Right lobe of liver (tissue), 4 donors: Measurements from ENCODE around the gene SRSF9.

Experiments used
- POLR2A ChIP-seq: fragments of 450-650 bp; IDR thresholded peaks from one replicate; pipeline ENCODE4 v1.6.1; 2017; ENCODE audit warnings: antibody characterized with exemption, mild to moderate bottlenecking
- TF ChIP-seq, protein P1 (sequence below), 4 donors: fragments of 200-600 bp in 3 of 4; fragments of 450-650 bp in 1 of 4; IDR thresholded peaks; one replicate each; pipeline versions ENCODE4 v1.5.1 to v1.8.0; 2016 to 2022; ENCODE audit warnings: antibody characterized with exemption in 4 of 4, mild to moderate bottlenecking in 2 of 4
- donor health status: DM: no; HTN: no; CAD: no.
- donor health status: DM: no; HTN: no; CAD: no.
- donor health status: DM: no; HTN: yes; CAD: no.

GRCh38 chr12:120468821-120469449 lies 613 bp downstream of the SRSF9 start:
- no peak for TF ChIP-seq POLR2A
- TF ChIP-seq, protein P1, sequence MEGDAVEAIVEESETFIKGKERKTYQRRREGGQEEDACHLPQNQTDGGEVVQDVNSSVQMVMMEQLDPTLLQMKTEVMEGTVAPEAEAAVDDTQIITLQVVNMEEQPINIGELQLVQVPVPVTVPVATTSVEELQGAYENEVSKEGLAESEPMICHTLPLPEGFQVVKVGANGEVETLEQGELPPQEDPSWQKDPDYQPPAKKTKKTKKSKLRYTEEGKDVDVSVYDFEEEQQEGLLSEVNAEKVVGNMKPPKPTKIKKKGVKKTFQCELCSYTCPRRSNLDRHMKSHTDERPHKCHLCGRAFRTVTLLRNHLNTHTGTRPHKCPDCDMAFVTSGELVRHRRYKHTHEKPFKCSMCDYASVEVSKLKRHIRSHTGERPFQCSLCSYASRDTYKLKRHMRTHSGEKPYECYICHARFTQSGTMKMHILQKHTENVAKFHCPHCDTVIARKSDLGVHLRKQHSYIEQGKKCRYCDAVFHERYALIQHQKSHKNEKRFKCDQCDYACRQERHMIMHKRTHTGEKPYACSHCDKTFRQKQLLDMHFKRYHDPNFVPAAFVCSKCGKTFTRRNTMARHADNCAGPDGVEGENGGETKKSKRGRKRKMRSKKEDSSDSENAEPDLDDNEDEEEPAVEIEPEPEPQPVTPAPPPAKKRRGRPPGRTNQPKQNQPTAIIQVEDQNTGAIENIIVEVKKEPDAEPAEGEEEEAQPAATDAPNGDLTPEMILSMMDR (IDR thresholded peaks at IDR 0.05) = no peak
